ENCODE data around the gene THSD7A.

The THSD7A gene

DNA sequence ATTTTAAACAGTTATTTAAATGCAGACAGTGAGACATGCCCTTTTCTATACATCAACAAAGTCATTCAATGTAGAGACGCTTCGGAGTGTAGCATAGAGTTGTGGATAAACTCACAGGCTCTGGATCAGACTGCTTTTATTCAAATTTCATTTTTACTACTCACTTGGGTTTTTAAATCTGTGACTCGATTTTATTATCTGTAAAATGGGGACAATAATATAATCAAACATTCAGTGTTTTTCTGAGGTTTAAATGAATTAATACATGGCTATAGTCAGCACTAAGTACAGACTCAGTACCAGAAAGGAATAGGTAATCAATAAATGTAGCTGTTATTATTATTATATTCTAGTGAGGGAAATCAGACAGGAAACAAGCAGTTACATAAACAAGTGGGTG is 43.4 kb downstream of the THSD7A start:
- no peak for TF ChIP-seq CTCF (IDR thresholded peaks at IDR 0.05; ENCODE audit: low read depth, low read length)
- no peak for DNase-seq (ENCODE audit: extremely low read depth, low read depth)

DNA sequence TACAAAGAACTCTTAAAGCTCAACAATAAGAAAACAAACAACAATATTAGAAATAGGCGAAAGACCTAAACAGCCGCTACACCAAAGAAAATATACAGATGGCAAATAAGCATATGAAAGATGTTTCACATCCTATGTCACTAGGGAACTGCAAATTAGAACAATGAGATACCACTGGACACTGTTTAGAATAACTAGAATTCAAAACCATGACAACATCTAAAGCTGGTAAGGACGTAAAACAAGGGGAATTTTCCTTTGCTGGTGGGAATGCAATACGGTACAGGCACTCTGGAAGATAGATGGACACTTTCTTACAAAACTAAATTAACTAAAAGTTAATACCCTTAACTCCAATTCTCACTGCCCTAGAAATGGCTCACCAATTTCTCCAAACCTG is 44.5 kb downstream of the THSD7A start:
- no peak for TF ChIP-seq CTCF (IDR thresholded peaks at IDR 0.05; ENCODE audit: low read depth, low read length)
- no peak for DNase-seq (ENCODE audit: extremely low read depth, low read depth)

- DNase-seq (ENCODE audit: extremely low read depth, low read depth) = no peak
- no peak for TF ChIP-seq CTCF (IDR thresholded peaks at IDR 0.05; ENCODE audit: low read depth, low read length)
Observed at GRCh38 chr7:11786186-11786585, 45.8 kb downstream of the THSD7A start.

- TF ChIP-seq CTCF (IDR thresholded peaks at IDR 0.05; ENCODE audit: low read depth, low read length) = no peak
- DNase-seq (ENCODE audit: extremely low read depth, low read depth) = no peak
Observed at GRCh38 chr7:11784769-11785536, 47.0 kb downstream of the THSD7A start.

GRCh38 chr7:11779864-11780674 is 51.9 kb downstream of the THSD7A start:
- DNase-seq (ENCODE audit: extremely low read depth, low read depth) = no peak
- TF ChIP-seq CTCF (IDR thresholded peaks at IDR 0.05; ENCODE audit: low read depth, low read length) = no peak

DNA sequence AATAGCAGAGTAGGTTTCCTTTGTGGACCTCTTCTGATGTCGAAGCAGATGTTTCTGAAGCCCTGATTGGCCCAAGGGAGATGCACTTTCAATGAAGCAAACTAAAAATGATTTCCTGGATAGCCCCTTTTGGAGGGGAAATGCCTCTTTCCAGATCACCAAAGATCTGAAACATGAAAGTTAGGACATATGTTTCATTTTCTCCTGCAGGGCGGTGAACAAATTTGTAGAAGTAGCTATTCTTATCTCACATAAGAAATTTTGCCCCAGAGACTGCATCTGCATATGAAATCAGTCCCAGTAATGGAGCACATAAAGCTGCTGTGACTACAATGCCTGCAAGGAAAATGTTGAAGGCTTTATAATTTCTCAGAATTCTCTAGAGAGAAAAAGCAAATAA is 56.0 kb downstream of the THSD7A start:
- DNase-seq (ENCODE audit: extremely low read depth, low read depth) = no peak
- TF ChIP-seq CTCF (IDR thresholded peaks at IDR 0.05; ENCODE audit: low read depth, low read length) = no peak

DNA sequence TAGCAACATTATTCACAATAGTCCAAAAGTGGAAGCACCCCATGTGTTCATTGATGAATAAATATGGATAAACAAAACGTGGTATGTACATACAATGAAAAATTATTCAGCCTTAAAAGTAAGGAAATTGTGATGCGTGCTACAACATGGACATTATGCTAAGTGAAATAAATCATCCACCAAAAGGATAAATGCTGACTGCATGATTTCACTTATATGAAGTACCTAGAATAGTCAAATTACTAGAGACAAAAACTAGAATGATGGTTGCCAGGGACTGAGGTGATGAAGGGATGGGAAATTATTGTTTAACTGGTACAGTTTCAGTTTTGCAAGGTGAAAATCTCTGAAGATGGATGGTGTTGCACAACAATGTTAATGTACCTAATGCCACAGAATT is 56.6 kb downstream of the THSD7A start:
- TF ChIP-seq CTCF (IDR thresholded peaks at IDR 0.05; ENCODE audit: low read depth, low read length) = no peak
- DNase-seq (ENCODE audit: extremely low read depth, low read depth) = no peak
